H1 (cell line): ENCODE measurements around the gene FAM9B. TPM values are rescaled to one million over a fixed set of nuclear protein-coding genes. Genes with fewer than 3 reads are reported as not detected.

Source experiments
- CTCF ChIA-PET: fragments of 300-600 bp; sonication (Branson Sonifier 250); formaldehyde crosslinking; loops from one replicate; lab custom pipeline; 2021; ENCODE audit not compliant: partially characterized antibody; lab: Charles Lee
- POLR2A ChIA-PET: fragments of 300-600 bp; sonication (Branson Sonifier 250); formaldehyde crosslinking; loops from one replicate; lab custom pipeline; 2021; ENCODE audit warnings: inconsistent platforms; ENCODE audit not compliant: partially characterized antibody; lab: Charles Lee
- DNase-seq, 2 experiments: peaks; one replicate each; pipeline versions ENCODE4 v3.0.0 to v3.0.0-alpha.2; 2010 to 2022; ENCODE audit warnings: low spot score in 2 of 2, low read depth in 1 of 2, mixed read lengths in 1 of 2
- FAIRE-seq: peaks from 2 replicates; lab custom pipeline; 2011; peaks lifted over from hg19 to GRCh38; lab: Jason Lieb, UNC
- H2AFZ ChIP-seq: 2 replicates; pipeline ENCODE4 v1.8.1; 2012; ENCODE audit warnings: low read length, inconsistent platforms
- H2AK5ac ChIP-seq: 2 replicates; pipeline ENCODE4 v1.6.1; 2013; ENCODE audit warnings: low read depth, low read length
- H2BK120ac ChIP-seq: replicated peaks from 2 replicates; pipeline ENCODE3; 2013; ENCODE audit warnings: low read depth, low read length, inconsistent platforms
- H2BK12ac ChIP-seq: 2 replicates; pipeline ENCODE4 v1.6.1; 2013; ENCODE audit warnings: low read depth, low read length
- H2BK15ac ChIP-seq: 2 replicates; pipeline ENCODE4 v1.6.1; 2013; ENCODE audit warnings: low read length
- H2BK20ac ChIP-seq: 2 replicates; pipeline ENCODE4 v1.6.1; 2013; ENCODE audit warnings: low read length
- H2BK5ac ChIP-seq: 2 replicates; pipeline ENCODE4 v1.6.1; 2013; ENCODE audit warnings: low read depth, low read length
- H3K14ac ChIP-seq: 2 replicates; pipeline ENCODE4 v1.6.1; 2013; ENCODE audit warnings: inconsistent platforms; ENCODE audit not compliant: insufficient read length
- H3K18ac ChIP-seq: 2 replicates; pipeline ENCODE4 v1.6.1; 2013; ENCODE audit warnings: low read length; ENCODE audit errors: extremely low read depth
- H3K23ac ChIP-seq: 2 replicates; pipeline ENCODE4 v1.6.1; 2013; ENCODE audit warnings: inconsistent platforms; ENCODE audit not compliant: insufficient read length
- H3K23me2 ChIP-seq: 2 replicates; pipeline ENCODE4 v1.6.1; 2013; ENCODE audit warnings: low read depth, low read length
- H3K27ac ChIP-seq: 2 replicates; pipeline ENCODE4 v1.6.1; 2011; ENCODE audit warnings: low read depth, low read length, inconsistent platforms
- H3K27me3 ChIP-seq, 4 experiments: replicated peaks in 1 of 4; 1 replicate in 1 of 4; 2 replicates in 3 of 4; pipeline versions ENCODE4 v1.6.1 to v1.8.1; 2011 to 2013; ENCODE audit warnings: low read length in 3 of 4, mild to moderate bottlenecking in 3 of 4, inconsistent platforms in 2 of 4, mixed read lengths in 2 of 4, moderate library complexity in 1 of 4; ENCODE audit not compliant: control insufficient read depth in 3 of 4, insufficient read depth in 3 of 4; ENCODE audit errors: extremely low read depth in 1 of 4
- H3K36me3 ChIP-seq, 4 experiments: 2 replicates each; pipeline versions ENCODE4 v1.6.1 to v1.8.1; 2011 to 2013; ENCODE audit warnings: mild to moderate bottlenecking in 4 of 4, low read length in 3 of 4, moderate library complexity in 2 of 4, control low read depth in 1 of 4, inconsistent platforms in 1 of 4; ENCODE audit not compliant: insufficient read depth in 4 of 4, control insufficient read depth in 2 of 4
- H3K4ac ChIP-seq: replicated peaks from 2 replicates; pipeline ENCODE3; 2013; ENCODE audit warnings: low read length, low read depth, mixed read lengths, inconsistent platforms; ENCODE audit not compliant: insufficient read length
- H3K4me1 ChIP-seq, 4 experiments: replicated peaks in 1 of 4; 1 replicate in 1 of 4; 2 replicates in 3 of 4; pipeline versions ENCODE4 v1.6.1 to v1.8.1; 2011 to 2013; ENCODE audit warnings: low read length in 3 of 4, inconsistent platforms in 2 of 4, mixed read lengths in 1 of 4; ENCODE audit not compliant: insufficient read depth in 4 of 4, control insufficient read depth in 3 of 4
- H3K4me2 ChIP-seq, 2 experiments: 2 replicates each; pipeline versions ENCODE4 v1.6.1 to v1.8.1; 2011 to 2013; ENCODE audit warnings: low read depth in 2 of 2, low read length in 2 of 2, control low read depth in 1 of 2, inconsistent platforms in 1 of 2, mild to moderate bottlenecking in 1 of 2; ENCODE audit not compliant: insufficient read depth in 1 of 2
- H3K4me3 ChIP-seq, 4 experiments: fragments of 200-600, 300-600 bp in 1 of 4; sonication (generic), shearing (Covaris generic), sonication (Bioruptor Twin) in 1 of 4; 2 replicates each; pipeline versions ENCODE4 v1.5.1 to v1.8.1; 2011 to 2016; ENCODE audit warnings: low read length in 4 of 4, low read depth in 3 of 4, control low read depth in 2 of 4, inconsistent platforms in 2 of 4, mild to moderate bottlenecking in 2 of 4, mixed read lengths in 1 of 4, moderate library complexity in 1 of 4; ENCODE audit not compliant: insufficient read depth in 2 of 4; ENCODE audit errors: extremely low read depth in 1 of 4
- H3K56ac ChIP-seq: replicated peaks from 2 replicates; pipeline ENCODE3; 2013; ENCODE audit warnings: low read depth, mild to moderate bottlenecking, mixed read lengths, low read length, inconsistent platforms; ENCODE audit not compliant: insufficient read length
- H3K79me1 ChIP-seq: 2 replicates; pipeline ENCODE4 v1.6.1; 2013; ENCODE audit warnings: low read depth, low read length, control low read depth
- H3K79me2 ChIP-seq, 2 experiments: 2 replicates each; pipeline versions ENCODE4 v1.6.1 to v1.8.1; 2012 to 2013; ENCODE audit warnings: low read length in 2 of 2, mild to moderate bottlenecking in 2 of 2, inconsistent platforms in 1 of 2; ENCODE audit not compliant: insufficient read depth in 2 of 2, control insufficient read depth in 1 of 2
- H3K9ac ChIP-seq, 4 experiments: replicated peaks in 1 of 4; 1 replicate in 1 of 4; 2 replicates in 3 of 4; pipeline versions ENCODE4 v1.6.1 to v1.8.1; 2011 to 2013; ENCODE audit warnings: low read depth in 3 of 4, low read length in 3 of 4, control low read depth in 2 of 4, mild to moderate bottlenecking in 2 of 4, moderate library complexity in 2 of 4, inconsistent platforms in 1 of 4; ENCODE audit errors: extremely low read depth in 1 of 4
- H3K9me3 ChIP-seq, 2 experiments: 2 replicates each; pipeline versions ENCODE4 v1.6.1 to v1.8.1; 2012 to 2013; ENCODE audit warnings: mild to moderate bottlenecking in 2 of 2, moderate library complexity in 2 of 2, control low read depth in 1 of 2, inconsistent platforms in 1 of 2, low read depth in 1 of 2, low read length in 1 of 2, mixed read lengths in 1 of 2; ENCODE audit not compliant: insufficient read depth in 2 of 2
- H4K20me1 ChIP-seq, 2 experiments: replicated peaks in 1 of 2; 2 replicates each; pipeline versions ENCODE3 to v1.8.1; 2011 to 2013; ENCODE audit warnings: inconsistent platforms in 2 of 2, low read length in 2 of 2, mild to moderate bottlenecking in 1 of 2; ENCODE audit not compliant: insufficient read depth in 2 of 2, control insufficient read depth in 1 of 2
- H4K5ac ChIP-seq: 2 replicates; pipeline ENCODE4 v1.6.1; 2013; ENCODE audit warnings: low read length, low read depth, mixed read lengths, inconsistent platforms; ENCODE audit not compliant: insufficient read length
- H4K8ac ChIP-seq: 2 replicates; pipeline ENCODE4 v1.8.0; 2013; ENCODE audit warnings: mild to moderate bottlenecking, moderate library complexity, low read length, inconsistent platforms; ENCODE audit not compliant: insufficient read depth; ENCODE audit errors: extremely low read depth
- H4K91ac ChIP-seq: replicated peaks from 2 replicates; pipeline ENCODE3; 2013; ENCODE audit warnings: low read length, mixed read lengths, inconsistent platforms; ENCODE audit not compliant: insufficient read length
- JUND ChIP-seq: IDR thresholded peaks from 2 replicates; pipeline ENCODE4 v1.6.1; 2011; ENCODE audit warnings: mild to moderate bottlenecking, improper control_type of control experiment, low read length
- MAFK ChIP-seq: IDR thresholded peaks from 2 replicates; pipeline ENCODE4 v1.6.1; 2012; ENCODE audit warnings: low read depth, mild to moderate bottlenecking, improper control_type of control experiment, low read length
- POLR2AphosphoS5 ChIP-seq: IDR thresholded peaks from 2 replicates; pipeline ENCODE4 v1.6.1; 2011; ENCODE audit warnings: low read depth, low read length
- SIRT6 ChIP-seq: IDR thresholded peaks from one replicate; pipeline ENCODE4 v1.7.1; 2012; ENCODE audit warnings: low read length, inconsistent platforms
- WGBS, 2 experiments: shearing (Covaris generic) in 1 of 2; methylation state at CpG; one replicate each; pipeline versions ENCODE4 v1.1.6 to v1.1.7; 2013 to 2015; ENCODE audit warnings: low lambda C conversion rate in 2 of 2, mixed read lengths in 2 of 2, inconsistent platforms in 1 of 2, low coverage in 1 of 2, missing lambda C conversion rate in 1 of 2; ENCODE audit not compliant: insufficient replicate concordance in 2 of 2, insufficient coverage in 1 of 2, insufficient read length in 1 of 2; ENCODE audit errors: extremely low coverage in 1 of 2, missing lambda C conversion rate in 1 of 2; 5-methylcytosine and 5-hydroxymethylcytosine counted together
- polyA plus RNA-seq, 7 experiments: library from polyadenylated mRNA; depleted of rRNA in 3 of 7; stranded (reverse) in 5 of 7; unstranded in 2 of 7; fragments of >200 nt in 5 of 7; fragments of 200-250 nt in 2 of 7; gene quantifications; 1 replicate in 5 of 7; 2 replicates in 1 of 7; 4 replicates in 1 of 7; pipeline versions ENCODE4 v1.2.1 to v1.2.3, GENCODE V29; 2011 to 2013; ENCODE audit warnings: missing spikeins in 2 of 7, mixed read lengths in 2 of 7
- total RNA-seq: library from RNA; stranded (reverse); fragmentation: NEBNext Ultra II Directional; extraction: Animal tissue kit (Norgen Biotek cat#: 25700); gene quantifications from 2 replicates; pipeline ENCODE4 v1.2.1, GENCODE V29; 2021

FAM9B gene
- total and polyA plus RNA-seq, 2 of the 8 experiments (the other 6 are each of a cell fraction or from before 2014, with no cell fraction given), result not detected

GRCh38 chrX:8981723-8982122 is 52.2 kb downstream of the FAM9B start:
- H3K23me2 ChIP-seq, result no peaks in the 10 kb centered on the region
- no peak overlapping the region for H3K27ac ChIP-seq
- H2AFZ ChIP-seq, result no peak overlapping the region
- no peak overlapping the region for H3K56ac ChIP-seq
- H2AK5ac ChIP-seq, result no peak overlapping the region
- no peak overlapping the region for H3K14ac ChIP-seq
- no peaks in the 10 kb centered on the region for H3K4me1 ChIP-seq
- H2BK20ac ChIP-seq, result no peak overlapping the region
- no peak overlapping the region for H4K5ac ChIP-seq
- CTCF ChIA-PET, result interaction anchor here (0.8 to 1.2 kb wide), 2 partner anchors 9 to 107 kb away, joined by 3 read pairs; no protein-coding TSS in a partner anchor
- no peaks in the 10 kb centered on the region for H3K9me3 ChIP-seq
- H3K79me2 ChIP-seq, result no peaks in the 10 kb centered on the region
- no peak overlapping the region for H2BK15ac ChIP-seq
- no peak overlapping the region for H3K4me3 ChIP-seq
- POLR2A ChIA-PET, result no interaction called here
- H4K20me1 ChIP-seq, result no peaks in the 10 kb centered on the region
- 100% methylated on average over 2 of the region's 2 CpGs; no CpG with 5 or more reads in 1 of the 2 experiments for WGBS, 2 experiments
- no peaks in the 10 kb centered on the region for H3K27me3 ChIP-seq
- no peaks in the 10 kb centered on the region for H3K36me3 ChIP-seq
- H2BK5ac ChIP-seq, result no peak overlapping the region
- no peak overlapping the region for H3K4me2 ChIP-seq
- no peak overlapping the region for H2BK120ac ChIP-seq
- TF ChIP-seq POLR2AphosphoS5 (no peak), MAFK (no peak), SIRT6 (no peak), JUND (no peak)
- H2BK12ac ChIP-seq, result no peak overlapping the region
- no peak overlapping the region for H4K91ac ChIP-seq
- DNase-seq (no peak), FAIRE-seq (no peak)
- no peak overlapping the region for H3K9ac ChIP-seq
- H4K8ac ChIP-seq, result no peak overlapping the region
- H3K18ac ChIP-seq, result no peak overlapping the region
- no peaks in the 10 kb centered on the region for H3K79me1 ChIP-seq
- no peak overlapping the region for H3K4ac ChIP-seq
- no peak overlapping the region for H3K23ac ChIP-seq
